Common myeloid progenitor, CD34-positive (primary cell): ENCODE data around the gene ACACB.

Experiments used
- CTCF ChIA-PET: fragments of 350-600 bp; sonication (Branson Sonifier 250); formaldehyde crosslinking; loops from one replicate; lab custom pipeline; 2021; ENCODE audit warnings: antibody characterized with exemption; lab: Charles Lee
- POLR2A ChIA-PET: fragments of 350-600 bp; sonication (Branson Sonifier 250); formaldehyde crosslinking; loops from one replicate; lab custom pipeline; 2021; ENCODE audit warnings: antibody characterized with exemption; lab: Charles Lee
- DNase-seq, 3 donors: peaks; one replicate each; pipeline versions ENCODE4 v3.0.0 to v3.0.0-alpha.2; 2013
- H3K27ac ChIP-seq, 2 experiments: 1 replicate in 1 of 2; 2 replicates in 1 of 2; pipeline ENCODE4 v1.7.0; 2013; ENCODE audit warnings: inconsistent platforms in 2 of 2, low read length in 2 of 2, mild to moderate bottlenecking in 2 of 2, low read depth in 1 of 2, moderate library complexity in 1 of 2; ENCODE audit not compliant: severe bottlenecking in 2 of 2, insufficient read depth in 1 of 2, poor library complexity in 1 of 2
- H3K27me3 ChIP-seq, 5 experiments: replicated peaks in 2 of 5; 1 replicate in 3 of 5; 2 replicates in 2 of 5; pipeline versions ENCODE4 v1.6.1 to v1.7.0; 2013; ENCODE audit warnings: low read length in 4 of 5, mild to moderate bottlenecking in 2 of 5, moderate library complexity in 2 of 5, inconsistent platforms in 1 of 5; ENCODE audit not compliant: insufficient read depth in 5 of 5, control insufficient read depth in 4 of 5
- H3K36me3 ChIP-seq, 4 experiments: 1 replicate in 2 of 4; 2 replicates in 2 of 4; pipeline versions ENCODE4 v1.6.1 to v1.7.0; 2013; ENCODE audit warnings: low read length in 3 of 4, control low read depth in 1 of 4, mild to moderate bottlenecking in 1 of 4; ENCODE audit not compliant: control insufficient read depth in 4 of 4, insufficient read depth in 4 of 4
- H3K4me1 ChIP-seq, 4 experiments: 1 replicate in 3 of 4; 2 replicates in 1 of 4; pipeline versions ENCODE4 v1.6.1 to v1.7.1; 2013; ENCODE audit warnings: low read length in 3 of 4, mild to moderate bottlenecking in 3 of 4, control low read depth in 1 of 4, inconsistent platforms in 1 of 4, moderate library complexity in 1 of 4; ENCODE audit not compliant: control insufficient read depth in 4 of 4, insufficient read depth in 4 of 4; ENCODE audit errors: control extremely low read depth in 1 of 4
- H3K4me3 ChIP-seq, 7 experiments: 1 replicate in 4 of 7; 2 replicates in 3 of 7; pipeline versions ENCODE4 v1.5.1 to v1.7.0; 2013; ENCODE audit warnings: mild to moderate bottlenecking in 7 of 7, low read length in 6 of 7, moderate library complexity in 6 of 7, inconsistent platforms in 2 of 7, low read depth in 2 of 7, control low read depth in 1 of 7; ENCODE audit not compliant: insufficient read depth in 4 of 7, control insufficient read depth in 1 of 7; ENCODE audit errors: extremely low read depth in 1 of 7
- H3K9me3 ChIP-seq, 5 experiments: 1 replicate in 4 of 5; 2 replicates in 1 of 5; pipeline versions ENCODE4 v1.6.1 to v1.7.1; 2013; ENCODE audit warnings: low read length in 4 of 5, mild to moderate bottlenecking in 2 of 5, inconsistent platforms in 1 of 5, low read depth in 1 of 5, moderate library complexity in 1 of 5; ENCODE audit not compliant: control insufficient read depth in 4 of 5, insufficient read depth in 2 of 5; ENCODE audit errors: control extremely low read depth in 1 of 5
- WGBS: methylation state at CpG from one replicate; pipeline ENCODE4 v1.1.5; 2013; ENCODE audit not compliant: insufficient coverage; 5-methylcytosine and 5-hydroxymethylcytosine counted together

ACACB gene

GRCh38 chr12:109179927-109180326 is 63.5 kb downstream of the ACACB start:
- Histone ChIP-seq H3K4me1 (no peaks in the 10 kb centered on the region), H3K27ac (no peak overlapping the region), H3K4me3 (no peak overlapping the region), H3K27me3 (no peaks in the 10 kb centered on the region), H3K9me3 (no peaks in the 10 kb centered on the region), H3K36me3 (peaks cover 0 to 38% (median 7%) of the 10 kb centered on the region in 4 experiments)
- 100% methylated on average over 4 of the region's 6 CpGs for WGBS
- ChIA-PET CTCF (no interaction called here), POLR2A (no interaction called here)
- no peak for DNase-seq

- Histone ChIP-seq H3K4me1 (no peaks in the 10 kb centered on the region), H3K27ac (no peak overlapping the region), H3K36me3 (peaks cover 0 to 45% (median 8%) of the 10 kb centered on the region in 4 experiments), H3K4me3 (no peak overlapping the region), H3K27me3 (no peaks in the 10 kb centered on the region), H3K9me3 (no peaks in the 10 kb centered on the region)
- ChIA-PET POLR2A (no interaction called here), CTCF (no interaction called here)
- 95% methylated on average over 3 of the region's 7 CpGs for WGBS
- DNase-seq = no peak
Observed at GRCh38 chr12:109182041-109182839, 65.9 kb downstream of the ACACB start.

GRCh38 chr12:109185441-109185840 is 69.1 kb downstream of the ACACB start:
- no peak overlapping the region for H3K27ac ChIP-seq
- H3K36me3 ChIP-seq = peaks cover 0 to 37% (median 6%) of the 10 kb centered on the region in 4 experiments
- CTCF ChIA-PET = no interaction called here

GRCh38 chr12:109186993-109187653 is 70.7 kb downstream of the ACACB start:
- peaks cover 0 to 44% (median 11%) of the 10 kb centered on the region in 4 experiments for H3K36me3 ChIP-seq
- H3K27me3 ChIP-seq = no peaks in the 10 kb centered on the region
- no peak for DNase-seq
- no peaks in the 10 kb centered on the region for H3K4me1 ChIP-seq
- POLR2A ChIA-PET = no interaction called here
- no peak overlapping the region for H3K4me3 ChIP-seq
- WGBS = 100% methylated on average over 4 of the region's 10 CpGs
- H3K9me3 ChIP-seq = no peaks in the 10 kb centered on the region
- CTCF ChIA-PET = no interaction called here
- no peak overlapping the region for H3K27ac ChIP-seq

More at GRCh38 chr12:109185441-109185840, 69.1 kb downstream of the ACACB start:
- no peak overlapping the region for H3K4me3 ChIP-seq
- H3K9me3 ChIP-seq = no peaks in the 10 kb centered on the region
- no peaks in the 10 kb centered on the region for H3K4me1 ChIP-seq
- POLR2A ChIA-PET = no interaction called here
- no peaks in the 10 kb centered on the region for H3K27me3 ChIP-seq
- 93% methylated on average over 11 of the region's 12 CpGs for WGBS
- no peak for DNase-seq

GRCh38 chr12:109188108-109188712 is 71.8 kb downstream of the ACACB start:
- no peak for DNase-seq
- peaks cover 0 to 48% (median 10%) of the 10 kb centered on the region in 4 experiments for H3K36me3 ChIP-seq
- no peaks in the 10 kb centered on the region for H3K9me3 ChIP-seq
- no peak overlapping the region for H3K27ac ChIP-seq
- POLR2A ChIA-PET = no interaction called here
- CTCF ChIA-PET = no interaction called here
- 80% methylated on average over 2 of the region's 4 CpGs for WGBS
- H3K27me3 ChIP-seq = no peaks in the 10 kb centered on the region
- H3K4me1 ChIP-seq = no peaks in the 10 kb centered on the region
- H3K4me3 ChIP-seq = no peak overlapping the region

- DNase-seq = no peak
- H3K27ac ChIP-seq = no peak overlapping the region
- ChIA-PET POLR2A (interaction anchor here (0.6 kb wide), 1 partner anchor 1848 kb away, joined by 4 read pairs; no protein-coding TSS in a partner anchor), CTCF (no interaction called here)
- no peaks in the 10 kb centered on the region for H3K27me3 ChIP-seq
- WGBS = 96% methylated on average over 8 of the region's 8 CpGs
- H3K4me1 ChIP-seq = no peaks in the 10 kb centered on the region
- H3K9me3 ChIP-seq = no peaks in the 10 kb centered on the region
- peaks cover 0 to 53% (median 14%) of the 10 kb centered on the region in 4 experiments for H3K36me3 ChIP-seq
- no peak overlapping the region for H3K4me3 ChIP-seq
Observed at GRCh38 chr12:109189291-109189690, 72.9 kb downstream of the ACACB start.
